Measurements from ENCODE around the gene BCAS3.

Gene BCAS3

DNA sequence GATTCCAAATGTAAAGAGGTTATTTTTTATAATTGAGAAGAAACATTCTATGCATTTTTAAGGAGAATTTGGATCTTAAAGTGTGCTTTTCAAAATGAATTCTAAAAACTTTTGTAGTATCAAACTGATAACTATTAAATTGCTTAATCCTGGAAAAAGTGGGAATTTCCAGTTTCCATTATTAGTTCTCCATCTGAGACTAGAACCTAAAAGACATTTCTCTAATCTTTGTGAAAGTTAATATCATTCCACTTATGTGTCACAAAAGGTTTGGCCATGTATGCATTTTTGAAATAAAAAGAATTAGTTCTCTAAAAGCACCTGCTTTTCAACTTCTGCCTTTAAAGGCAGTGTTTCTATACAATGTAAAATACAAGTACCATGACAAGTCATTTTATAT lies 155.0 kb downstream of the BCAS3 start:
- Histone ChIP-seq H3K9me3 (no peaks in the 10 kb centered on the region), H3K4me1 (no peaks in the 10 kb centered on the region)
- TF ChIP-seq, protein P1, sequence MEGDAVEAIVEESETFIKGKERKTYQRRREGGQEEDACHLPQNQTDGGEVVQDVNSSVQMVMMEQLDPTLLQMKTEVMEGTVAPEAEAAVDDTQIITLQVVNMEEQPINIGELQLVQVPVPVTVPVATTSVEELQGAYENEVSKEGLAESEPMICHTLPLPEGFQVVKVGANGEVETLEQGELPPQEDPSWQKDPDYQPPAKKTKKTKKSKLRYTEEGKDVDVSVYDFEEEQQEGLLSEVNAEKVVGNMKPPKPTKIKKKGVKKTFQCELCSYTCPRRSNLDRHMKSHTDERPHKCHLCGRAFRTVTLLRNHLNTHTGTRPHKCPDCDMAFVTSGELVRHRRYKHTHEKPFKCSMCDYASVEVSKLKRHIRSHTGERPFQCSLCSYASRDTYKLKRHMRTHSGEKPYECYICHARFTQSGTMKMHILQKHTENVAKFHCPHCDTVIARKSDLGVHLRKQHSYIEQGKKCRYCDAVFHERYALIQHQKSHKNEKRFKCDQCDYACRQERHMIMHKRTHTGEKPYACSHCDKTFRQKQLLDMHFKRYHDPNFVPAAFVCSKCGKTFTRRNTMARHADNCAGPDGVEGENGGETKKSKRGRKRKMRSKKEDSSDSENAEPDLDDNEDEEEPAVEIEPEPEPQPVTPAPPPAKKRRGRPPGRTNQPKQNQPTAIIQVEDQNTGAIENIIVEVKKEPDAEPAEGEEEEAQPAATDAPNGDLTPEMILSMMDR (IDR thresholded peaks at IDR 0.05; ENCODE audit: low read depth, low read length) = no peak

DNA sequence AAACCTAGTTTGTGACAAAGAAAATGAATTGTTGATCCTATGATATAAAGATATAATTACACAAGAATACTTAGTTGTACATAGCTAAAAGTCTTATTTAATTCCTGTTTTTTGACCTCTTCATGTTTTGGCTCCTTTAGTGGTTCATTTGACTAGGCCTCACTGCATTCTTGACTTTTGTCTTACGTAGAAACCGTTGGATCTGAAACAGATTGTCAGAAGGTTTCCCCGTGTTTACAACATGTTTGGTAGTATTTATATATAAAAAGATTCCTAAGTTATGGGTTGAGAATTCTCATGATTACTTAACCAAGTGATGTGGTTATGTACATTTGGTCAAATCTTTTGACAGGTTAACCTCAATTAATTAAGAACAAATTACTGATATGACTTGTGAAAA lies 162.8 kb downstream of the BCAS3 start:
- Histone ChIP-seq H3K27me3 (no peaks in the 10 kb centered on the region), H3K4me3 (ENCODE audit: low read depth, low read length) (no peak overlapping the region), H3K36me3 (no peaks in the 10 kb centered on the region), H3K4me1 (no peaks in the 10 kb centered on the region), H3K9me3 (no peaks in the 10 kb centered on the region)
- no peak for DNase-seq
- TF ChIP-seq, protein P1 (IDR thresholded peaks at IDR 0.05; ENCODE audit: low read depth, low read length) = no peak

More for the DNA sequence above, 155.0 kb downstream of the BCAS3 start:
- Histone ChIP-seq H3K36me3 (no peaks in the 10 kb centered on the region), H3K27me3 (no peaks in the 10 kb centered on the region), H3K4me3 (ENCODE audit: low read depth, low read length) (no peak overlapping the region)
- no peak for DNase-seq

DNA sequence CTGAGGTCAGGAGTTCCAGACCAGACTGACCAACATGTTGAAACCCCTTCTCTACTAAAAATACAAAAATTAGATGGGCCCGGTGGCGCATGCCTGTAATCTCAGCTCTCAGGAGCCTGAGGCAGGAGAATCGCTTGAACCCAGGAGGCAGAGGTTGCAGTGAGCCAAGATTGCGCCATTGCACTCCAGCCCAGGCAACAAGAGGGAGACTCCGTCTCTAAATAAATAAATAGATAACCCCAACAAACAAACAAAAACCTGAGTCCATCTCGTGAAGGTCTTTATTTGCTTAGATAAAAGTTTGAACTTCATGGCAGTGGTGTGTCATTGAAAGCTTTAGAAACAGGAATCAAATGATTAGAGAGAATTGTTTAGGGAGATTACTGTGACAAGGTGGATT lies 167.4 kb downstream of the BCAS3 start:
- no peaks in the 10 kb centered on the region for H3K4me1 ChIP-seq
- TF ChIP-seq, protein P1 (IDR thresholded peaks at IDR 0.05; ENCODE audit: low read depth, low read length) = no peak
- H3K36me3 ChIP-seq = no peaks in the 10 kb centered on the region
- no peak overlapping the region for H3K4me3 ChIP-seq (ENCODE audit: low read depth, low read length)
- H3K9me3 ChIP-seq = no peaks in the 10 kb centered on the region
- no peaks in the 10 kb centered on the region for H3K27me3 ChIP-seq
- no peak for DNase-seq

DNA sequence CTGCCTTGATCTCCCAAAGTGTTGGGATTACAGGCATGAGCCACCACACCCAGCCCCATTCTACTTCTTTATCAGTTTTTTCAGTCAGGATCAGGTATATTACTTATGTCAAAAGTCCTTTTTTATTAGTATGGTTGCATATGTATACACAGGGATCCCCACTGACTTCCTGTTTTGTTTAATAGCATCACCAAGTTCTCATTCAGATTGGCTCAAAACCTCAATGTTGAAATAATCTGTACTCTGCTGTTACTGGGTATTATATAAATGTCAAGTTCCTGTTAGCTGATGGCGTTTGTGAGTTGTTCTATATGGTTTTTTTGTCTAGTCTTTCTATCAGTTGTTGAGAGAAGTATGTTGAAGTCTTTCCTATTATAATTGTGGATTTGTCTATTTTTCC lies 168.5 kb downstream of the BCAS3 start:
- H3K27me3 ChIP-seq = no peaks in the 10 kb centered on the region
- H3K4me3 ChIP-seq (ENCODE audit: low read depth, low read length) = no peak overlapping the region
- no peak for DNase-seq
- TF ChIP-seq, protein P1 (IDR thresholded peaks at IDR 0.05; ENCODE audit: low read depth, low read length) = no peak
- H3K36me3 ChIP-seq = no peaks in the 10 kb centered on the region
- H3K9me3 ChIP-seq = no peaks in the 10 kb centered on the region
- H3K4me1 ChIP-seq = no peaks in the 10 kb centered on the region

DNA sequence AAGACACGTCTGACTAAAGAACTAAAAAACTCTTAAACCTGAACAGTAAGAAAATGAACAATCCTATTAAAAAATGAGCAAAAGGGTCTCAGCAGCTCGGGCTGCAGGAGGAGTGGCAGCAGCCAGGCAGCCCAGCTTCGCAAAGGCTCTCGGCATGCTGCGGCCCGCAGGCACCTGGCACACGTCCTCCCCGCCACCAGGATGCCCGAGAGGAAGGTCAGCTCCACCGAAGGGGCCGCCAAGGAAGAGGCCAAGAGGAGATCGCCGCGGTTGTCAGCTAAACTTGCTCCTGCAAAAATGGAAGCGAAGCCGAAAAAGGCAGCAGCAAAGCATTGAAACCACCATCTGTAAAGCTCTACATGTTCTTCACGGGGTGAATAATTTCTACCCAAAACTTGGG lies 173.5 kb downstream of the BCAS3 start:
- peak overlapping the region; percentile 23 for H3K4me3 ChIP-seq (ENCODE audit: low read depth, low read length)
- TF ChIP-seq, protein P1 (IDR thresholded peaks at IDR 0.05; ENCODE audit: low read depth, low read length) = no peak
- H3K9me3 ChIP-seq = no peaks in the 10 kb centered on the region
- H3K36me3 ChIP-seq = no peaks in the 10 kb centered on the region
- DNase-seq = no peak
- no peaks in the 10 kb centered on the region for H3K4me1 ChIP-seq
- no peaks in the 10 kb centered on the region for H3K27me3 ChIP-seq

DNA sequence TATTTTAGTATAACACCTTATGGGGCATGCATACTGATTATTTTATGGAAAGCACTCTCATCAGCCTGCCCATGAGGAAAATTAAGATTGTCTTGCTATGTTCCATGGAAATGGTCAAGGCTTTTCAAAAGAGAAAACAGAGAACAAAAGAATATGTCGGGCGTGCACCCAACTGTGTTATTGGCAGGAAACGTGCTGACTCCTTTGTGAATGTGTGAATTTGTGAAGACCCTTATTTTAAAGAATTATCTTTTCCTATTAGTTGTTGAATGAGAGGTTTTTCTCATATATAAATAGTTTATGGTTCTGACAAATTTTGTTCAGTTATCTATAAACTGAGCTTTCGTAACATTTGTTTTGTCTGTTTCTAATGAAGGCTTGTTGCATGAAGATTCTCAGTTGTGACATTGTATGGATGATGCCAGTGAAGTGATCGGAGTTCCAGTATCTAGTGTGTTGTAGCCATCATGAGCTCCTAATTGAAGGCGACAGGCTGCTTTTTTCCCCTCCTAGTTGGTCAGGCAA lies 180.0 kb downstream of the BCAS3 start:
- TF ChIP-seq, protein P1 (IDR thresholded peaks at IDR 0.05; ENCODE audit: low read depth, low read length) = no peak
- Histone ChIP-seq H3K36me3 (no peaks in the 10 kb centered on the region), H3K27me3 (no peaks in the 10 kb centered on the region), H3K4me3 (ENCODE audit: low read depth, low read length) (no peak overlapping the region), H3K4me1 (no peaks in the 10 kb centered on the region), H3K9me3 (no peaks in the 10 kb centered on the region)
- DNase-seq = no peak
